Right atrium auricular region (tissue), 2 donors: ENCODE results near the gene CD48. TPM values are rescaled to one million over a fixed set of nuclear protein-coding genes. Genes with fewer than 3 reads are reported as not detected.

Experiments
- DNase-seq: peaks from one replicate; pipeline ENCODE4 v3.0.0-alpha.2; 2019; ENCODE audit warnings: low spot score
- H3K27ac ChIP-seq, 2 donors: fragments of 200-600 bp; sonication (generic); 1 replicate in 1 of 2; 2 replicates in 1 of 2; pipeline ENCODE4 v1.5.1; 2016 to 2019
- H3K27me3 ChIP-seq, 2 donors: fragments of 200-600 bp; sonication (generic); one replicate each; pipeline versions ENCODE4 v1.5.1 to v1.6.0; 2017 to 2019
- H3K36me3 ChIP-seq: fragments of 200-600 bp; sonication (generic); one replicate; pipeline ENCODE4 v1.5.1; 2016
- H3K4me1 ChIP-seq, 2 donors: fragments of 200-600 bp; sonication (generic); one replicate each; pipeline versions ENCODE4 v1.5.1 to v1.6.0; 2017 to 2019
- H3K4me3 ChIP-seq, 2 donors: fragments of 200-600 bp; sonication (generic); 1 replicate in 1 of 2; 2 replicates in 1 of 2; pipeline ENCODE4 v1.5.1; 2017 to 2019; ENCODE audit warnings: mild to moderate bottlenecking in 1 of 2, moderate library complexity in 1 of 2
- H3K9me3 ChIP-seq, 2 donors: fragments of 200-600 bp; sonication (generic); one replicate each; pipeline ENCODE4 v1.5.1; 2019
- CTCF ChIP-seq, 2 donors: fragments of 200-600 bp; sonication (generic); IDR thresholded peaks; one replicate each; pipeline ENCODE4 v1.5.1; 2019; ENCODE audit warnings: antibody characterized with exemption in 2 of 2
- total RNA-seq, 2 donors: library from RNA; depleted of rRNA; stranded (reverse); fragments of >200 nt; gene quantifications; one replicate each; pipeline ENCODE4 v1.1.0, GENCODE V29; 2016

CD48 gene
- total RNA-seq, 2 donors from 2014 or later, result 1.2 to 3.2 TPM

DNA sequence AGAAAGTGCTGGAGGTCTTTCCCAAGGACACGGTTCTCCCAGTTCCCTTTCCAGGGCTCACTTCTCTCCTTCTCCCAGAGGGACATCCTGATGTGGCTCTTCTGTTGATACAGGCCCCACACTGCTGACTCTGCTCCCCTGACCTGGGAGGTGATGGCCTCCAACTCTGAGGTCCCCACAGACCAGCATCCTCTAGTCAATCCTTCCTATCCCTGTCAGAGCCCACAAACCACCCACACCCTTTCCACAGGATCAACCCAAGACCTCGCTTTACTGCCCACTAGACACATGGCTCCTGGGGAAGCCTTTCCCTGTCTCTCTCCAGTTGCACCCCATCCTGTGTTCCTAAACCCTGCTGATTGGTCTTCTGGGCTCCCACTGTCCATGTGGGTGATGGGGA is 39.0 kb upstream of the CD48 start:
- TF ChIP-seq CTCF (IDR thresholded peaks at IDR 0.05), result no peak
- Histone ChIP-seq H3K4me3 (no peak overlapping the region), H3K36me3 (no peaks in the 10 kb centered on the region), H3K27ac (no peak overlapping the region), H3K27me3 (no peaks in the 10 kb centered on the region), H3K4me1 (no peaks in the 10 kb centered on the region), H3K9me3 (no peaks in the 10 kb centered on the region)
- DNase-seq, result no peak

- Histone ChIP-seq H3K4me3 (no peak overlapping the region), H3K27me3 (no peaks in the 10 kb centered on the region), H3K36me3 (no peaks in the 10 kb centered on the region), H3K27ac (no peak overlapping the region), H3K4me1 (no peaks in the 10 kb centered on the region), H3K9me3 (no peaks in the 10 kb centered on the region)
- no peak for DNase-seq
- TF ChIP-seq CTCF (IDR thresholded peaks at IDR 0.05), result no peak
These were observed 37.3 kb upstream of the CD48 start for GRCh38 chr1:160748878-160749269.

DNA sequence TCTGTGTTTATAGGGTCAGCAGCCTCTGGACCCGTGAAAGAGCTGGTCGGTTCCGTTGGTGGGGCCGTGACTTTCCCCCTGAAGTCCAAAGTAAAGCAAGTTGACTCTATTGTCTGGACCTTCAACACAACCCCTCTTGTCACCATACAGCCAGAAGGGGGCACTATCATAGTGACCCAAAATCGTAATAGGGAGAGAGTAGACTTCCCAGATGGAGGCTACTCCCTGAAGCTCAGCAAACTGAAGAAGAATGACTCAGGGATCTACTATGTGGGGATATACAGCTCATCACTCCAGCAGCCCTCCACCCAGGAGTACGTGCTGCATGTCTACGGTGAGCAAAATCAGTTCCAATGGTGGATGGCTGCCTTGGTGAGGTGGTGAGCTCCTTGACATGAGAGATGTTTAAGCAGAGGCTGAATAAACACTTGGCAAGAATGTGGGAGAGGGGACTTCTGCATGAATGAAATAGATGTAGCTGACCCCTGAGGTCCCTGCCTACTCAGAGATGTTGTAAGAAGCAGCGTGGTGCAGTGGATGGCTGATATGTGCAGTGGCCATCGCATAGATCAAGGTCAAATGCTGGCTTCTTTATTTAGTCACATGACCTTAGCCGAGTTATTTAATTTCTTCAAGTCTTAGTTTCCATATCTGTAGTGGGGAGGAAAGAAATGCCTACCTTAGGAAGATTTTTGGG is 36.7 kb upstream of the CD48 start:
- Histone ChIP-seq H3K4me3 (no peak overlapping the region), H3K9me3 (no peaks in the 10 kb centered on the region), H3K27me3 (no peaks in the 10 kb centered on the region), H3K27ac (no peak overlapping the region), H3K4me1 (no peaks in the 10 kb centered on the region), H3K36me3 (no peaks in the 10 kb centered on the region)
- DNase-seq, result no peak
- no peak for TF ChIP-seq CTCF (IDR thresholded peaks at IDR 0.05)

GRCh38 chr1:160747717-160748116 is 36.1 kb upstream of the CD48 start:
- H3K27ac ChIP-seq, result no peak overlapping the region
- H3K27me3 ChIP-seq, result no peaks in the 10 kb centered on the region
- no peak for TF ChIP-seq CTCF (IDR thresholded peaks at IDR 0.05)
- no peaks in the 10 kb centered on the region for H3K36me3 ChIP-seq
- no peaks in the 10 kb centered on the region for H3K4me1 ChIP-seq
- DNase-seq, result no peak
- no peaks in the 10 kb centered on the region for H3K9me3 ChIP-seq
- no peak overlapping the region for H3K4me3 ChIP-seq

DNA sequence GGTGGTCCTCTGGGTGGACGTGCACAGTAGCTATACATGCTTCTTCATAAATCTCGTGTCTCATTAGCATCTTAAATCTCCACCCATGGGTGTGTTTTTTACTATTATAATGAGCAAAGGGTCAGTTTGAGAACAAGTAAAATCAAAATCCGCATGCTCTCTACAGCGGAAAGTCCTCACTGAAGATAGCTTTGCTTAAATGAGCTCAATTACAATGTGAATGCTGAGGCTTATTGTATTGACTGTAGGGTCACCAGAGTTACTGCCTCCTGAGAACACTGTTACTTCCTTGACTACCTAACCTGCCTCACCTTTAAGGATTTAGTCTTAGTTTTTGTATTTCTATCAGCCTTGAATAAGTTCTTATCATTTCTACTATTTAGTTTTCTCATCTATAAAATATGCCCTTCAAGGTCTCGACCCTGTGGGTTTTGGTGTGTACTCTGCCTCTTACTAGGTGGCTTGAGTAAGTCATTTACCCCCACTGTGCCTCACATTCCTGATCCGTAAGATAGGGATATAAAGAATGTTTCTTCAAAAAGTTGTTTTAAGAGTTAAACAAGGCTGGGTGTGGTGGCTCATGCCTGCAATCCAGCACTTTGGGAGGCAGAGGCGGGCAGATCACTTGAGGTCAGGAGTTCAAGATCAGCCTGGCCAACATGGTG is 35.3 kb upstream of the CD48 start:
- H3K4me1 ChIP-seq, result no peaks in the 10 kb centered on the region
- no peaks in the 10 kb centered on the region for H3K27me3 ChIP-seq
- no peak for TF ChIP-seq CTCF (IDR thresholded peaks at IDR 0.05)
- H3K9me3 ChIP-seq, result no peaks in the 10 kb centered on the region
- no peak for DNase-seq
- H3K36me3 ChIP-seq, result no peaks in the 10 kb centered on the region
- no peak overlapping the region for H3K4me3 ChIP-seq
- H3K27ac ChIP-seq, result no peak overlapping the region
